HG03280 (cell line): ENCODE data around the gene BSND.

Experiments
- ATAC-seq: cut with Tn5 transposase; IDR thresholded peaks from one replicate; pipeline ENCODE4 v1.9.1; 2021; ENCODE audit warnings: mild to moderate bottlenecking, moderate library complexity; ENCODE audit not compliant: unreplicated experiment

BSND gene

DNA sequence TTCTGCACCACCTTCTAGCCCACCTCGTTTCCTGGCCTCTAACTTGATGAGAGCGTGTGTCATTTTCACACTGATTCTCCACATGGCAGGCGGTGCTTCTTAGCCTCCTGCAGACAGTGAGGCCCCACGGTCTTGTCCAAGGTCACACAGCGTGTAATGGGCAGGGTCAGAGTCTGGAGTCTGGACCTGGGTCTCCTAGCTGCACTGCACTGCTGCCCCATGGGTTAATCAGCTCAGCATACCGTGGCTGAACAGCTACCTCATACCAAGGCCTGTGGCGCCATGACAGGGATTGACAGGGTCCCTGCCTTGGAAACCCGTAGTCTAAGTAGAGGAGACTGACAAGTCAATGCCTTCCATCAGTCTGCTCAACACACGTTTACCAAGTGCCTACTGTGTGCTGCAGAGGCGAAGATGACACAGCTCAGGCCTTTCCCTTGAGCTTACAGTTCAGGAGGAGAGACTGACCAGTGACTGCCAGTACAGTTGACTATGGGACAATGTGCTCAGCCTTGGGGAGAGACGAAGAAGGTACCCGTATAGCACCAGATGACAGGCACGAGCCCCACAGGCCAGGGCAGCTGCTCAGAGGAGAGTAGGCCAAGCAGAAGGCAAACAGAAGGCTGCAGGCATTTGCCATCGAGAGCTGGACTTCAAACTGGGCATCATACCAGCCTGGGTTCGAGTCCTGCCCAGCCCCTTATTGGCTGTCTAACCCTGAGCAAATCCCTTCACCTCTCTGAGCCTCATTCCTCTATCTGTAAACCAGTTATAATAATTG lies 46.1 kb downstream of the BSND start:
- ATAC-seq = no peak

DNA sequence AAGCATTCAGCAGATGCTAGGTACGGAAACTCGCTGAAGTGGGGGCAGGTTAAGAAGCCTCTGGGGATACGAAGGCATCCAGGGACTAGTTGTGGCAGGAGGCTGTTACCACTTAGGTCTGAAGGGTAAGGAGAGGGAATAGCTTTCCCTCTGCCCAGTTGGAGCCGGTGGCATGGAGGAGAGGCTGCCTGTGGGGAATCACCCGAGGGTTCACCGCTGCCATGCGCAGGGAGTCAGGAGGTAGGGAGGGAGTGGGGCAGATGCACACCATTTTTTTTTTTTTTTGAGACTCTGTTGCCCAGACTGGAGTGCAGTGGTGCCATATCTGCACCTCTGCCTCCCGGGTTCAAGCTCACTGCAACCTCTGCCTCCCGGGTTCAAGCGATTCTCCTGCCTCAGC lies 46.7 kb downstream of the BSND start:
- ATAC-seq = no peak

DNA sequence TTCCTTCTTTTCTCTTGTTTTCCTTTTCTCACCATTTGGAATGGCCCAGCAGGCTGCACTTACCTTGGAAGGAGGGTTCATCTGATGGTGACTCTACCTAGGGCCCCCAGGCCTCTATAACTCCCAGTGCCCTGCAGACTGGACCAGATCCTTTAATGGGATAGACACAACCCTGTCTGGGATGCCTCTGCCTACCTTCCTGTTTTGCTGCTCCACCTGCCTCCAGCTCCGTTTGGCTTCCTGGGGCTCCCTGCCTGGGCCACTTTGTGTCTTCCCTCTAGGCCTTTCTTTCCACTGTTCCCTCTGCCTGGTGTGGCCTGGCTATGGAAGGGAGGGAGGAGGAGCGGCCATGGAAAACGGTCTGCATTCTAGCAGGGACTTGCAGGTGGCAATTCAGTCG lies 48.1 kb downstream of the BSND start:
- no peak for ATAC-seq

DNA sequence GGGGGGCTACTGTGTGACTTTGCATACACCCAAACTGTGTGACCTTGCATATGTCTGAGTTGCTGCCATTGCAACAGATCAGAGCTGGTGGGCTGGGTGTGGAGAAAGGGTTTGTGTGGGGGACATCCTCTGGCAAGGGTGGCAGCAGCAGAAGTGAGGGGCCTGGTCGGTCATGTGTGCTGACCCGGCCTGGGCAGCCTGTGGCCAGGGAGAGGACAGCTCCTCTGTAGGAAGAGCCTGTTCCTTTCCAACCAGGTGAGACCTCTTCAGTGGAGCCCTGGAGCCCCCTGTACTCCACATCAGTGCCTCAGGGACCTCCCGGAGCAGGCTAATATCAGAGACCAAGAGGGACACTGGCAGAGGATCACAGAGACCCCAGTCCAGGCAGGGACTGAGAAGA lies 48.9 kb downstream of the BSND start:
- no peak for ATAC-seq

DNA sequence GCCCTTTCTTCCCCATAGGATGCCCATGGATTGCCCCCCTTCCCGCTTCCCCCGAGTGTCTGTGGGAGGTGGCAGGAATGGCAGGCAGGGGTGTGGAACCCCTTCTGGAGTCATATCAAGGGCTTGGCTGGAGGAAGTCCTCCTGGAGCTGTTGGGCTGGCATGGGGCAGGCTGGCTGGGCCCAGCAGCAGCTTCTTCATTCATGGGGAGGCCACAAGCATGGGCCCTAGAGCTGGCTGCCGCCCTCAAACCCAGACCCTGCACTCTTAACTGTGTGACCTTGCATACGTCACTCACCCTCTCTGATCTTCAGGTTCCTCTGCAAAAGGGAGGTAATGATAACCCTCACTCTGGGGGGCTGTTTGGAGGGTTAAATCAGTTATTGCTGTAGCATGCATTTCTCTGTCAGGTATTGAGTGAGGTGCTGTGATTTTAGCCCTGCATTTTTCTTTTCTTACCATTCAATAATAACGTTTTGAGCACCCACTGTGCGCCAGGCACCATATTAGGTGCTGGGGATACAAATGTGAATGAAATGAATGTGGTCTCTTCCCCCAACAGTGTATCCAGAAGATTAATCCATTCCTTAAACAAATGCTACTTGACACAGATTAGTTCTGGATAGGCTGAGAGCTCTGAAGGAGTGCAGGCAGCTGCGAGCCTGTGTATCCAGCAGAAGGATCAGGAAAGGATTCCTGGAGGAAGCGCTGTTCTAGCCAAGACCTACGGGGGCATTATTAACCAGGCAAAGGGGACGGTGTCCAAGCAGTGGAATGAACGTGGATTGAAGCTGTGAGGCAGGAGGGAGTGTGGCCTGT lies 49.9 kb downstream of the BSND start:
- ATAC-seq = no peak

DNA sequence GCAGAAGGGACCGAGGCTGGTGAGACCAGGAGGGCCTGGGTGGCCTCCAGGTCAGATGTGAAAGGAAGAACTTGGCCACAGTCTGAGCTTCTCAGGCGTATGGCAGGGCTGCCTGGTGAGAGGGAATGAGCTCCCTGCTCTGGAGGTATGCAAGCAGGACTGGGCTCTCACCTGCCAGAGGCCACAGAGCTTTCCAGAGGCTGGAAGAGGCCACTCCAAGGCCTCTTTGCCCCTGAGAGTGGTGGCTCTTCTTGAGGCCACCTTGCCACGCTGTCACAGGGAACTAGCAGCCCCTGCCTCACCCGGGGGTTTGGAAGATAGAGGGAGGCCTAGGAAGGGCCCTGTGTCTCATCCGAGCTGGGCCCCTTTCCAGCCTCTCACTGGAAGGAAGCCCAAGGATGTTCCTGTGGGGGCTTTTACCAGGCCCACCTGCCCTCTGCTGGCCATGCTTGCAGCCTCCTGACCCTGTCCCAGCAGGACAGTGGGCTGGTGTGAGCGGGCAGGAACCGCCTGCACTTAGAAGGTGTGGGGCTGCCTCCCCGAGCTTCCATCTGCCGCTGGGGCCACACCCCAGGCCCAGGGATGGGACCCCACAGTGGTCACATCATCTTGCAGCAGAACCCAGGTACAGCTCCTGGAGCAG lies 50.7 kb downstream of the BSND start:
- ATAC-seq = no peak

DNA sequence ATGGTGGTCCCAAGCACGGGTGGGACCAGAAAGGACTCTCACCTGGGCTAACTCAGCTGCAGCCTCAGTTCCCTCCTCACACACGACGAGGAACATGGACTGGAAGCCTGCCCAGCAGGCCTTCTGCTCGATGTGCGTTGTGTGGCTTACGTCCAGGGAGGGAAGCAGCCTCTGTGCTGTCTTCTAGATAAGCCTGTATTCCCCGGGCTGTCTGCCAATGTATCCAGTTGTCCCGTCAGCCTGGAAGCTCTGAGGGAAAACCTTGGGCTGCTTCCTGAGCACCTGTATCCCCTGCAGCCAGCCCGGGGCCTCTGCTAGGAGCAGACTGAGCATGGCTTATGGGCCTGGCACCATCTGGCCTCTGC lies 51.2 kb downstream of the BSND start:
- no peak for ATAC-seq

DNA sequence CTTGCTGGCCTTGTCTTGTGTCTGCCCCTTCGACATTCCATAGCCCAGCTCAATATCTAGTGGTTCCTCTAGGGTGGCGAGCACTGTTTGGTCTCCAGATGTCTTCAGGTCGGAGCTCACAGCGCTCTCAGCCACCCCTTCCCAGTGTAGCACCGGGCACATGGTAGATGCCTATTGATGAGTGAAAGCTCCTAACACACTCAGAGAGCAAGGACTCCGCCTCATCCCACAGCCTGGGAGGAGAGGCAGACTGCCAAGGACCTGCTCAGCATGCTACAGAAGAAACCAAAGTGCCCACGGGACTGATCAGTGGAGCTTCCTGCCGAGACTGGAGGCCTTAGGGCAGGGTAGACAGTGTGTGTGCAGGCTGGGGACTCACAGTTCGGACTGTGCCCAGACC lies 51.5 kb downstream of the BSND start:
- no peak for ATAC-seq

DNA sequence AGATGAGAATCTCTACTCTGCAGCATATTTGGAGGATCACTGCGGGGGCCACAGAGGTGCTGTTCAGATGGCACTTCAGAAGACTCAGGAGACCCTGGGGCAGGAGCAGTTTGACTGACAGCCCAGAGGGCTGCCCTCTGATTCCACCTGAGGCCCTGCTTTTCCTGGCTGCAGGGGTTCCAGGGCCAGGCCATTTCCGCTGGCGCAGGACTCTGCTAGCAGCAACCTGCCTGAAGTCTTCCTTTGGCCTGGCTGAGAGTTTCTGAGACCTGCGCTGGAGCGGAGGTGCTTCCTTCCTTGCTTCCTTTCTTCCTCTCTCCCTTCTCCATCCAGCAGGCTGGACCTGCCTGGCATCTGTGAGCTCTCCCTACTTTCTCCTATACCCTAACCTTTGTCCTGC lies 52.4 kb downstream of the BSND start:
- ATAC-seq = no peak

DNA sequence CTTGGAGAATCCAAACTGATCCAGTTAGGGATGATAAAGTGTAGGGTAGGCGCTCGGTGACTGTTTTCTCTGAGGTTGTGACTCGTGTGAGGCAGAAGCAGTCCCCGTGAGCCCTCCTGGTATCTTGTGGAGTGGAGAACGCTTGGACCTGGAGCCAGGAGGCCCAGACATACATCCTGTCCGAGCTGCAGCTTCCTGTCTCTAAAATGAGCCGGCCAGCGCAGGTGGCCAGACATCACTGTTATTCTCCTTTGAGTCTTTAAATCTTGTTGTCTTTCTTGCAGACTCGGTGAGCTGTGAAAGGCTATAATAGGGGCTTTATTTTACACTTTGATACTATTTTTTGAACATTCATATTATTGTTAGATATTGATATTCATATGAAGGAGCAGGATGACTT lies 52.9 kb downstream of the BSND start:
- no peak for ATAC-seq

DNA sequence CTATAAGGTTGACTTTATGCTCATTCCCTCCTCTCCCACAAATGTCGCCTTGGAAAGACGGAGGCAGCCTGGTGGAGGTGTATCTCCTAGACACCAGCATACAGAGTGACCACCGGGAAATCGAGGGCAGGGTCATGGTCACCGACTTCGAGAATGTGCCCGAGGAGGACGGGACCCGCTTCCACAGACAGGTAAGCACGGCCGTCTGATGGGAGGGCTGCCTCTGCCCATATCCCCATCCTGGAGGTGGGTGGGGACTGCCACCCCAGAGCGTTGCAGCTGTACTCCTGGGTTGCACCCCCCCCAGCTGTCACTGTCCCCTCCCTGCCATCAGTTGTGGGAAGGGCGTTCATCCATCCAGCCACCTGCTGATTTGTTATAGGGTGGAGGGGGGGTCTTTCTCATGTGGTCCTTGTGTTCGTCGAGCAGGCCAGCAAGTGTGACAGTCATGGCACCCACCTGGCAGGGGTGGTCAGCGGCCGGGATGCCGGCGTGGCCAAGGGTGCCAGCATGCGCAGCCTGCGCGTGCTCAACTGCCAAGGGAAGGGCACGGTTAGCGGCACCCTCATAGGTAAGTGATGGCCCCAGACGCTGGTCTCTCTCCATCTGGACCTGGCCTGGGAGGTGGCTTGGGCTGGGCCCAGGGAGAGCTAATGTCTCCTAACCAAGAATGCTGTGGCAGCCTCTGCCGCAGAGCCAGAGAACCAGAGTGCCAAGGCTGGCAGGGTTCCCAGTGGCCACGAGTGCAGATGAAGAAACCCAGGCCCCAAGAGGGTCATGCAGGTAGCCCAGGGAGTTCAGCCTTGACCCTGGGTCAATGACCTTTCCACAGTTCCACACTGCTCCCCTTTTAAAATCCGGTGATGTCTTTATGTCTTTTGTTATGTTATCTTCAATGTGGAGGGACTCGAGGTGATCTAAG lies 53.7 kb downstream of the BSND start:
- no peak for ATAC-seq

DNA sequence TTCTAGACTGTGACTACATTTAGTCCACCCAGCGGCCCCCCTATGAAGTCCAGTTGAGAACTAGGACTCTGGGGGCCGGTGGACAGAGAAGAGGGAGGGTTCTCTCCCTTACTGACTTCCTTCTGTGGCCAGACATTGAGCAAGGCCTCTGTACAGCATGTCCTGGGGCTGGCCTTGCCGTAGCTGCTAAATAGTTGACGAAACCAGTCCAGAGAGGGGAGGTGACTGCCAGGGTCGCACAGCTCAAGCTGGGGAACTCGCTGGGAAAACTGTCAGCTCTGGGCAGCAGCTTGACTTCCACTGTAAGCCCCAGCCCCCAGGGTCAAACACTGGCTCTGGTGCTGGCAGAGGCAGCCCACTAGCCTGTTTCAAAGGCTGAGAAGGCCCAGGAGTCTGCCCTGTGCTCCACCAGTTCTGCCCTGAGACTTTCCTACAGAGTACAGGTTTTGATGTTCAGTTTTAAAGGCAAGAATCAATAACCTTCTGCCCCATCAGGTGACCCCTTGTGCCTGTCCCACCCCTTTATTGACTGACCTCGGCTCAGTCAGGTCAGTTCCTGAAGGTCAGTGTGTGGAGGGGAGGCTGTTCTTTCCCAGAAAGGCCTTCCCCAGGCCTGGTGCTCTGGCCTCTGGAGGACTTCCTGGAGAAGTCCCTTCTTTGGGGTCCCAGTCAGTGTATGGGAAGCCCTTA lies 54.7 kb downstream of the BSND start:
- ATAC-seq = no peak

DNA sequence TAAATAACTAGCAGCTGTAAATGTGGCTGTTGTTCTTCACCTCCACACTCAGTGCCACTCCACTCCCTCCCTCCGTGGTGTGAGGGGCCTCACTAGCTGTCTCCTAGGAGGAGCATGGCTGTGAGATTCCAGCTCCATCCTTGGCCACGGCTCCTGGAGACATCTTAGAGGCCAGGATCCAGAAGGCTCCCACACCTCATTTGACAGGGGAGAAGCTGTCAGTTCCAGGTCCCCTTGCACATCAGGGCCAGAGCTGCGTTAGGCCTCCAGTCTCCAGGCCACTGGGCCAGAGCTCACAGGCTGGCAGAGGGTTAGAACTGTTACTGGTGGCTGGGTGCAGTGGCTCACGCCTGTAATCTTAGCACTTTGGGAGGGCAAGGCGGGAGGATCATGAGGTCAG lies 55.7 kb downstream of the BSND start:
- no peak for ATAC-seq

DNA sequence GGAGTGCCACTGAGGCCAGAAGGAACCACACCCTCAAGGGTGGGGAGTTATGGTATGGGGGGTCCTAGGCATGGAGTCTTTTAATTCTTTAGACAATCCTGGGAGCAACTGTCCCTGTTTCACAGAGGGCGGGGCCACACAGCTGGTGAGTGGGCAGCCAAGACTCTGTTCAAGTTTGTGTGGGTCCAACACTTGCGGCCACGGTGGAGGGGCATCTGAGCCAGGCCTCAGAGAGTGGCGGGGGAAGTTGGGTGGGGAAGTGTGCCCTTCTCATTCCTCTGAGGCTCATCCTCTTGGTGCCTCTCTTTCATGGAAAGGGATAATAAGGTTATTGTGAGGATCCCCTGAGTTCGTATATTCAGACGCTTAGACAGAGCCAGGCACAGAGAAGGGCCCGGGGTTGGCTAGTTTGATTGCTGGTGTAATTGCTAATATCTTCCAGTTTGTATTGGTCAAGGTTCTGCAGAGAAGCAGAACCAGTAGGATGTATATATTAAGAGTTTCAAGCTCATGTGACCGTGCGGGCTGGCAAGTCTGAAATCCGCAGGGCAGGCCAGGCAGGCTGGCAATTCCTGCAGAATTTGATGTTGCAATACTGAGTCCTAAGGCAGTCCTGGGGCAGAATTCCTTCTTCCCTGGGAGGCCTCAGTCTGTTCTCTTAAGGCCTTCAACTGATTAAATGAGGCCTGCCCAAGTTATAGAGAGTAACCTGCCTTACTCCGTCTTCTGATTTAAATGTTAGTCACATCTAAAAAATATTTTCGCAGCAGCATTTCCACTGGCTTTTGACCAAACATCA lies 56.5 kb downstream of the BSND start:
- no peak for ATAC-seq

DNA sequence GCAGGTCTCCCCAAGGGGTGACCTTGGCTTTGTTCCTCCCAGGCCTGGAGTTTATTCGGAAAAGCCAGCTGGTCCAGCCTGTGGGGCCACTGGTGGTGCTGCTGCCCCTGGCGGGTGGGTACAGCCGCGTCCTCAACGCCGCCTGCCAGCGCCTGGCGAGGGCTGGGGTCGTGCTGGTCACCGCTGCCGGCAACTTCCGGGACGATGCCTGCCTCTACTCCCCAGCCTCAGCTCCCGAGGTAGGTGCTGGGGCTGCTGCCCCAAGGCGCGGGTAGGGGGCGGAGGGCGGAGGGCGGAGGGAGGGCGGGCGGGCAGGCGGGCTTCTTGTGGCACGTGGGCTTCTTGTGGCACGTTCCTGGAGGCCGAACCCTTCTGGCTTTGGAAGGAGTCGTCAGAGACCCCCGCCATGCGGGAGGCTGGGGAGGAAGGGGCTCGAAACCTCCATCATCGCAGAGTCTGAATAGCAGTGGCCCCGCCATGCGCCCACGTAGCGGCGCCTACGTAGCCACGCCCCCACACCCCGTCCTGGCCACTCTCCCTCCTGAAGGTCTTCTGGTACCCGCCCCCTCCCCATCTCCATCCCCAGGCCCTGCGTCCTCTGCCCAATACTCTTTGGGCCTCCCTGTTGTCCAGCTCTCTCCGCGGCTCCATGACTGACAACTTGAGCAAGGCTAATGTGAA lies 57.4 kb downstream of the BSND start:
- ATAC-seq = no peak

DNA sequence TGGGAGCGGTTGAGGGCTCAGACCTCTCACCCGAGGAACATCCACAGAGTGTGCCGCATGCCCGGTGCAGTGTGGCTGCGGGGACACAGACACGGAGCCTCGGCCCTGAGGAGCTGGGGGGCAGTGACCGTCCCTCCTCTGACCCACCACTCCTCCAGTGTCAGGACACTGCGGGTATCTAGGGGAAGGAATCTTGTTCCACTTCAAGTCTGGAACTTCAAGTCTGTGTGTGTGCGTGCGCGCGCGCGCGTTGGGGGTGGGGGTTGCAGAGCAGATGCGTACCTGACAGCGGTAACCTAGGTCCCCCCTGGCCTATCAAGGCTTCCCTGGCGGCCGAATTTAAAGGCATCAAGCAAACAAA lies 57.9 kb downstream of the BSND start:
- ATAC-seq = no peak

DNA sequence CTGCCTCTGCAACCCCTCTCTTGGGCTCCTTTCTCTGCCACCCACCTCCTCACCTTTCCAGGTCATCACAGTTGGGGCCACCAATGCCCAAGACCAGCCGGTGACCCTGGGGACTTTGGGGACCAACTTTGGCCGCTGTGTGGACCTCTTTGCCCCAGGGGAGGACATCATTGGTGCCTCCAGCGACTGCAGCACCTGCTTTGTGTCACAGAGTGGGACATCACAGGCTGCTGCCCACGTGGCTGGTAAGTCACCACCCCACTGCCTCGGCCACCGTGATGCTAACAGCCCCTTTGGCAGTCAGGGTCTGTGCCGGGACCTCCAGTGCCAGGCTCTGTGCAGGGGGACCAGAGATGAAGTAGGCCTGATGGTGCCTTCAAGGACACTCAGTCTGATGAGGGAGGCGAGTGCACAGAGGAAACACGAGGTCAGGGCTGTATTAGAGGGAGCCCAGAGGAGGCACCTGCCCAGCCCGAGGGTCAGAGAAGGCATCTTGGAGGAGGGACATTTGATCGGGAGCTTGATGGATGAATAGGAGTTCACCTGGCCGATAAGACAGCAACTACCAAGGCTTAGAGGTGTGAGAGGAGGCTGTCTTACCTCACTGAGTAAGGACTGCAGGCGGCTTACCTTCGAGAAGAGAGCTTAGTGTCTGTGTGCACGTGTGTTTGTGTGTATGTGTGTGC lies 58.7 kb downstream of the BSND start:
- ATAC-seq = no peak

DNA sequence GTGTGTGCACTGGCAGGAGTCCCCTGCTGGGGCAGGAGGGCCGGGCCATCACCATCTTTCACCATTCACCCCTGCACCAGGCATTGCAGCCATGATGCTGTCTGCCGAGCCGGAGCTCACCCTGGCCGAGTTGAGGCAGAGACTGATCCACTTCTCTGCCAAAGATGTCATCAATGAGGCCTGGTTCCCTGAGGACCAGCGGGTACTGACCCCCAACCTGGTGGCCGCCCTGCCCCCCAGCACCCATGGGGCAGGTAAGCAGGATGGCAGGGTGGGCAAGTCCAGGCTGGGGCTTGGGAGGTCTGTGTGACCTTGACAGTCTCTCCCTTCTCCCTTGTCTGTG lies 59.2 kb downstream of the BSND start:
- no peak for ATAC-seq
